GM23338 (cell line): ENCODE measurements around the gene GPSM1. TPM values are rescaled to one million over a fixed set of nuclear protein-coding genes. Genes with fewer than 3 reads are reported as not detected.

Experiments
- ATAC-seq: fragments of 200-7000 bp; cut with Tn5 transposase; 3 replicates; pipeline ENCODE4 v1.9.1; 2020
- DNase-seq: peaks from one replicate; pipeline ENCODE4 v3.0.0-alpha.2; 2015; ENCODE audit warnings: low spot score
- H2AFZ ChIP-seq: fragments of 200-600 bp; sonication (generic); 2 replicates; pipeline ENCODE4 v1.8.0; 2016; ENCODE audit warnings: antibody characterized with exemption, mild to moderate bottlenecking, moderate library complexity
- H3F3A ChIP-seq: fragments of 200-600 bp; sonication (generic); replicated peaks from 2 replicates; pipeline ENCODE4 v1.8.0; 2017; ENCODE audit warnings: antibody characterized with exemption, mixed run types, low read depth
- H3K27ac ChIP-seq: fragments of 200-600 bp; sonication (generic); 2 replicates; pipeline ENCODE4 v1.6.1; 2016; ENCODE audit warnings: low read depth
- H3K27me3 ChIP-seq: fragments of 200-600 bp; sonication (generic); 2 replicates; pipeline ENCODE4 v1.8.0; 2016; ENCODE audit warnings: mild to moderate bottlenecking, mixed run types, moderate library complexity; ENCODE audit not compliant: insufficient read depth
- H3K36me3 ChIP-seq: fragments of 200-600 bp; sonication (generic); 2 replicates; pipeline ENCODE4 v1.8.0; 2016; ENCODE audit warnings: mild to moderate bottlenecking; ENCODE audit not compliant: insufficient read depth
- H3K4me1 ChIP-seq: fragments of 200-600 bp; sonication (generic); 2 replicates; pipeline ENCODE4 v1.8.0; 2016; ENCODE audit warnings: mild to moderate bottlenecking, moderate library complexity; ENCODE audit not compliant: insufficient read depth
- H3K4me2 ChIP-seq: fragments of 200-600 bp; sonication (generic); 2 replicates; pipeline ENCODE4 v1.7.1; 2017; ENCODE audit warnings: mixed run types
- H3K4me3 ChIP-seq: fragments of 200-600 bp; sonication (generic); 2 replicates; pipeline ENCODE4 v1.6.1; 2016; ENCODE audit warnings: mixed run types
- H3K79me2 ChIP-seq: fragments of 200-600 bp; sonication (generic); replicated peaks from 2 replicates; pipeline ENCODE4 v1.8.0; 2017; ENCODE audit warnings: mild to moderate bottlenecking; ENCODE audit not compliant: insufficient read depth
- H3K9me2 ChIP-seq: fragments of 200-600 bp; sonication (generic); 2 replicates; pipeline ENCODE4 v1.8.0; 2017; ENCODE audit not compliant: insufficient read depth
- H4K20me1 ChIP-seq: fragments of 200-600 bp; sonication (generic); replicated peaks from 2 replicates; pipeline ENCODE4 v1.8.0; 2017; ENCODE audit warnings: mild to moderate bottlenecking; ENCODE audit not compliant: insufficient read depth
- H3K27ac Mint-ChIP-seq: 2 replicates; pipeline ENCODE4 v1.8.0; 2020; ENCODE audit warnings: inconsistent platforms, mild to moderate bottlenecking, moderate library complexity, mixed read lengths
- H3K27me3 Mint-ChIP-seq: 3 replicates; pipeline ENCODE4 v1.8.0; 2022; ENCODE audit warnings: low read depth, mild to moderate bottlenecking, moderate library complexity, mixed read lengths, inconsistent platforms; ENCODE audit not compliant: insufficient read depth, poor library complexity
- H3K36me3 Mint-ChIP-seq: 3 replicates; pipeline ENCODE4 v1.8.0; 2021; ENCODE audit warnings: low read depth, mild to moderate bottlenecking, inconsistent platforms, moderate library complexity, mixed read lengths
- H3K4me1 Mint-ChIP-seq: 3 replicates; pipeline ENCODE4 v1.8.0; 2020; ENCODE audit warnings: mild to moderate bottlenecking, inconsistent platforms, mixed read lengths
- H3K4me3 Mint-ChIP-seq: 3 replicates; pipeline ENCODE4 v1.8.0; 2021; ENCODE audit warnings: moderate library complexity, mild to moderate bottlenecking, inconsistent platforms, mixed read lengths
- H3K9me3 Mint-ChIP-seq: 3 replicates; pipeline ENCODE4 v1.8.0; 2020; ENCODE audit warnings: moderate library complexity, mild to moderate bottlenecking, inconsistent platforms, mixed read lengths
- EZH2phosphoT487 ChIP-seq: fragments of 200-600 bp; sonication (generic); IDR thresholded peaks from one replicate; pipeline ENCODE4 v1.8.1; 2018; ENCODE audit warnings: antibody characterized with exemption; ENCODE audit not compliant: unreplicated experiment
- JUNB ChIP-seq: IDR thresholded peaks from one replicate; pipeline ENCODE4 v1.6.1; 2016; ENCODE audit warnings: antibody characterized with exemption; ENCODE audit not compliant: unreplicated experiment
- REST ChIP-seq: IDR thresholded peaks from one replicate; pipeline ENCODE4 v1.6.1; 2018; ENCODE audit warnings: antibody characterized with exemption; ENCODE audit not compliant: unreplicated experiment
- STAT1 ChIP-seq: IDR thresholded peaks from one replicate; pipeline ENCODE4 v1.6.1; 2016; ENCODE audit warnings: antibody characterized with exemption; ENCODE audit not compliant: unreplicated experiment
- ZNF114 ChIP-seq: fragments of 250-450 bp; sonication (Bioruptor Pico); IDR thresholded peaks from 2 replicates; pipeline ENCODE4 v1.5.0; 2020; ENCODE audit warnings: mild to moderate bottlenecking, moderate library complexity
- polyA plus RNA-seq: library from polyadenylated mRNA; unstranded; fragments of >200 nt; fragmentation: Nextera tagmentation; extraction: Ambion mirVana; gene quantifications from 2 replicates; pipeline ENCODE4 v1.2.1, GENCODE V29; 2016
- total RNA-seq: library from RNA; depleted of rRNA; stranded (reverse); fragments of >200 nt; shearing (Covaris generic); gene quantifications from 2 replicates; pipeline ENCODE4 v1.2.3, GENCODE V29; 2014
- TF ChIP-seq, protein P1 (sequence below): IDR thresholded peaks from 2 replicates; pipeline ENCODE4 v1.6.1; 2016; ENCODE audit warnings: antibody characterized with exemption
- TF ChIP-seq, protein P2 (sequence below): fragments of 250-450 bp; sonication (Bioruptor Pico); IDR thresholded peaks from 2 replicates; pipeline ENCODE4 v1.5.0; 2020; ENCODE audit warnings: mild to moderate bottlenecking, moderate library complexity

GPSM1 gene
- total and polyA plus RNA-seq, 2 experiments from 2014 or later, result 4.8 to 23.2 TPM

- H3K4me2 ChIP-seq, result no peak overlapping the region
- DNase-seq, result no peak
- H4K20me1 ChIP-seq, result no peaks in the 10 kb centered on the region
- no peak overlapping the region for H3K27ac ChIP-seq
- no peak overlapping the region for H2AFZ ChIP-seq
- no peaks in the 10 kb centered on the region for H3K27me3 ChIP-seq
- H3K4me3 ChIP-seq, result no peak overlapping the region
- Mint-ChIP-seq H3K9me3 (no peaks in the 10 kb centered on the region), H3K36me3 (no peaks in the 10 kb centered on the region), H3K4me3 (no peak overlapping the region), H3K27me3 (peaks cover 5% of the 10 kb centered on the region), H3K27ac (no peak overlapping the region), H3K4me1 (peaks cover 5% of the 10 kb centered on the region; the same call in 2 of the 3 replicates)
- no peaks in the 10 kb centered on the region for H3K36me3 ChIP-seq
- H3K79me2 ChIP-seq, result no peaks in the 10 kb centered on the region
- H3K4me1 ChIP-seq, result no peaks in the 10 kb centered on the region
- H3K9me2 ChIP-seq, result no peaks in the 10 kb centered on the region
- TF ChIP-seq STAT1 (no peak), ZNF114 (CRISPR knock-in tag) (no peak), JUNB (no peak)
- TF ChIP-seq, protein P1, sequence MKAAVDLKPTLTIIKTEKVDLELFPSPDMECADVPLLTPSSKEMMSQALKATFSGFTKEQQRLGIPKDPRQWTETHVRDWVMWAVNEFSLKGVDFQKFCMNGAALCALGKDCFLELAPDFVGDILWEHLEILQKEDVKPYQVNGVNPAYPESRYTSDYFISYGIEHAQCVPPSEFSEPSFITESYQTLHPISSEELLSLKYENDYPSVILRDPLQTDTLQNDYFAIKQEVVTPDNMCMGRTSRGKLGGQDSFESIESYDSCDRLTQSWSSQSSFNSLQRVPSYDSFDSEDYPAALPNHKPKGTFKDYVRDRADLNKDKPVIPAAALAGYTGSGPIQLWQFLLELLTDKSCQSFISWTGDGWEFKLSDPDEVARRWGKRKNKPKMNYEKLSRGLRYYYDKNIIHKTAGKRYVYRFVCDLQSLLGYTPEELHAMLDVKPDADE, result no peak
- ATAC-seq, result no peak
- peaks cover 9% of the 10 kb centered on the region; the same call in 1 of the 2 replicates for H3F3A ChIP-seq
Measured at GRCh38 chr9:136295055-136295454, 32.3 kb upstream of the GPSM1 start.

DNA sequence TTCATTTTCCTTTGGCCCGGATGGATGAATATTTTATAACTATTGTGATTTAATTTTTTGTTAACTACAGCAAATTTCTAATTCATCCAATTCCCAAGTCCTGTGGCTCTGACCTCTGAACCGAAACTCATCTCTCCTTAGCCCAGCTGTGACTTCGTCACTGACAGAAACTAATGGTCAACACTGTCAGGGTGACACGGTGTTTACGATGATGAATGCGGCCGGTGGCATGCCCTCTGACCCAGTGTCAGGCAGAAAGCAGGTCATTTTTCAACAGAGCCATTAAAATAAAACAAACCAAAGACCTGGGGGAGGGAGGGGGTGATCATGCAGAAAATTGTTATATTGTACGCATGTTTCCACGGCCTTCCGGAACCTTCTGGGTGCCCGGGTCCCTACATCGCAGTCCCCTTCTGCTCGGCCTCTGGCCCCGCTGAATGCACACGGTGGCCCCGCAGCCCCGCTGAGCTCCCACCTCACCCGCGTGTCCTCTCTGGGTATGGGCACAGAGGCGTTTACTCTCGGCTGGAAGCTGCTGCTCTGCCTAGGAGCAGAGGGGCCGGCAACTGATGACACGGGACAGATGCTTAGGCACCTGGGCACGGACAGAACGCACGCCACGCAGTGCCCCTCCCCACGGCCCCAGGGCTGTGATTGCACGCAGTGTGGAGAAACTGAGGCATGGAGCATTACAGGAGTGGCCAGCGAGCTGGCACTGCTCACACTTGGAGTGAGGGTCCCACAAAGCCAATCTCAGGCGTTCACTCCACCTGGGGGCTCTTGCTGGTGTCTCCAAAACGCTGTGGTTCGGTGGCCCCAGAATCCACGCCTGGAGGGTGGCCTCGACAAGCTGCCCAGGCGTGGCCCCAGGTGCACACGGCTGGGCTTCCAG, 31.6 kb upstream of the GPSM1 start:
- no peak overlapping the region for H3K4me3 ChIP-seq
- H3K27ac Mint-ChIP-seq, result no peak overlapping the region
- no peak overlapping the region for H3K27ac ChIP-seq
- H3K4me2 ChIP-seq, result no peak overlapping the region
- DNase-seq (no peak), ATAC-seq (no peak)
- no peaks in the 10 kb centered on the region for H3K27me3 ChIP-seq
- H3K79me2 ChIP-seq, result no peaks in the 10 kb centered on the region
- no peak overlapping the region for H2AFZ ChIP-seq
- no peaks in the 10 kb centered on the region for H3K36me3 Mint-ChIP-seq
- peaks cover 5% of the 10 kb centered on the region for H3K27me3 Mint-ChIP-seq
- H3F3A ChIP-seq, result peaks cover 9% of the 10 kb centered on the region; the same call in 1 of the 2 replicates
- no peak overlapping the region for H3K4me3 Mint-ChIP-seq
- no peaks in the 10 kb centered on the region for H3K9me3 Mint-ChIP-seq
- H4K20me1 ChIP-seq, result no peaks in the 10 kb centered on the region
- no peaks in the 10 kb centered on the region for H3K9me2 ChIP-seq
- no peaks in the 10 kb centered on the region for H3K4me1 ChIP-seq
- H3K36me3 ChIP-seq, result no peaks in the 10 kb centered on the region
- peaks cover 5% of the 10 kb centered on the region; the same call in 2 of the 3 replicates for H3K4me1 Mint-ChIP-seq
- TF ChIP-seq, protein P2, sequence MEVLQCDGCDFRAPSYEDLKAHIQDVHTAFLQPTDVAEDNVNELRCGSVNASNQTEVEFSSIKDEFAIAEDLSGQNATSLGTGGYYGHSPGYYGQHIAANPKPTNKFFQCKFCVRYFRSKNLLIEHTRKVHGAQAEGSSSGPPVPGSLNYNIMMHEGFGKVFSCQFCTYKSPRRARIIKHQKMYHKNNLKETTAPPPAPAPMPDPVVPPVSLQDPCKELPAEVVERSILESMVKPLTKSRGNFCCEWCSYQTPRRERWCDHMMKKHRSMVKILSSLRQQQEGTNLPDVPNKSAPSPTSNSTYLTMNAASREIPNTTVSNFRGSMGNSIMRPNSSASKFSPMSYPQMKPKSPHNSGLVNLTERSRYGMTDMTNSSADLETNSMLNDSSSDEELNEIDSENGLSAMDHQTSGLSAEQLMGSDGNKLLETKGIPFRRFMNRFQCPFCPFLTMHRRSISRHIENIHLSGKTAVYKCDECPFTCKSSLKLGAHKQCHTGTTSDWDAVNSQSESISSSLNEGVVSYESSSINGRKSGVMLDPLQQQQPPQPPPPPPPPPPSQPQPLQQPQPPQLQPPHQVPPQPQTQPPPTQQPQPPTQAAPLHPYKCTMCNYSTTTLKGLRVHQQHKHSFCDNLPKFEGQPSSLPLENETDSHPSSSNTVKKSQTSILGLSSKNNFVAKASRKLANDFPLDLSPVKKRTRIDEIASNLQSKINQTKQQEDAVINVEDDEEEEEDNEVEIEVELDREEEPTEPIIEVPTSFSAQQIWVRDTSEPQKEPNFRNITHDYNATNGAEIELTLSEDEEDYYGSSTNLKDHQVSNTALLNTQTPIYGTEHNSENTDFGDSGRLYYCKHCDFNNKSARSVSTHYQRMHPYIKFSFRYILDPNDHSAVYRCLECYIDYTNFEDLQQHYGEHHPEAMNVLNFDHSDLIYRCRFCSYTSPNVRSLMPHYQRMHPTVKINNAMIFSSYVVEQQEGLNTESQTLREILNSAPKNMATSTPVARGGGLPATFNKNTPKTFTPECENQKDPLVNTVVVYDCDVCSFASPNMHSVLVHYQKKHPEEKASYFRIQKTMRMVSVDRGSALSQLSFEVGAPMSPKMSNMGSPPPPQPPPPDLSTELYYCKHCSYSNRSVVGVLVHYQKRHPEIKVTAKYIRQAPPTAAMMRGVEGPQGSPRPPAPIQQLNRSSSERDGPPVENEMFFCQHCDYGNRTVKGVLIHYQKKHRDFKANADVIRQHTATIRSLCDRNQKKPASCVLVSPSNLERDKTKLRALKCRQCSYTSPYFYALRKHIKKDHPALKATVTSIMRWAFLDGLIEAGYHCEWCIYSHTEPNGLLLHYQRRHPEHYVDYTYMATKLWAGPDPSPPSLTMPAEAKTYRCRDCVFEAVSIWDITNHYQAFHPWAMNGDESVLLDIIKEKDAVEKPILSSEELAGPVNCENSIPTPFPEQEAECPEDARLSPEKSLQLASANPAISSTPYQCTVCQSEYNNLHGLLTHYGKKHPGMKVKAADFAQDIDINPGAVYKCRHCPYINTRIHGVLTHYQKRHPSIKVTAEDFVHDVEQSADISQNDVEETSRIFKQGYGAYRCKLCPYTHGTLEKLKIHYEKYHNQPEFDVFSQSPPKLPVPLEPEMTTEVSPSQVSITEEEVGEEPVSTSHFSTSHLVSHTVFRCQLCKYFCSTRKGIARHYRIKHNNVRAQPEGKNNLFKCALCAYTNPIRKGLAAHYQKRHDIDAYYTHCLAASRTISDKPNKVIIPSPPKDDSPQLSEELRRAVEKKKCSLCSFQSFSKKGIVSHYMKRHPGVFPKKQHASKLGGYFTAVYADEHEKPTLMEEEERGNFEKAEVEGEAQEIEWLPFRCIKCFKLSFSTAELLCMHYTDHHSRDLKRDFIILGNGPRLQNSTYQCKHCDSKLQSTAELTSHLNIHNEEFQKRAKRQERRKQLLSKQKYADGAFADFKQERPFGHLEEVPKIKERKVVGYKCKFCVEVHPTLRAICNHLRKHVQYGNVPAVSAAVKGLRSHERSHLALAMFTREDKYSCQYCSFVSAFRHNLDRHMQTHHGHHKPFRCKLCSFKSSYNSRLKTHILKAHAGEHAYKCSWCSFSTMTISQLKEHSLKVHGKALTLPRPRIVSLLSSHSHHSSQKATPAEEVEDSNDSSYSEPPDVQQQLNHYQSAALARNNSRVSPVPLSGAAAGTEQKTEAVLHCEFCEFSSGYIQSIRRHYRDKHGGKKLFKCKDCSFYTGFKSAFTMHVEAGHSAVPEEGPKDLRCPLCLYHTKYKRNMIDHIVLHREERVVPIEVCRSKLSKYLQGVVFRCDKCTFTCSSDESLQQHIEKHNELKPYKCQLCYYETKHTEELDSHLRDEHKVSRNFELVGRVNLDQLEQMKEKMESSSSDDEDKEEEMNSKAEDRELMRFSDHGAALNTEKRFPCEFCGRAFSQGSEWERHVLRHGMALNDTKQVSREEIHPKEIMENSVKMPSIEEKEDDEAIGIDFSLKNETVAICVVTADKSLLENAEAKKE (CRISPR knock-in tag), result no peak
- TF ChIP-seq REST (no peak), ZNF114 (CRISPR knock-in tag) (no peak), EZH2phosphoT487 (no peak), STAT1 (no peak)
- TF ChIP-seq, protein P1, result no peak
